Measurements from ENCODE around the gene CHFR.

GRCh38 chr12:132839558-132840235 is 47.7 kb downstream of the CHFR start:
- no peak for TF ChIP-seq CTCF (IDR thresholded peaks at IDR 0.05)
- TF ChIP-seq POLR2AphosphoS5 (IDR thresholded peaks at IDR 0.05) = no peak
- TF ChIP-seq EP300 (IDR thresholded peaks at IDR 0.05) = no peak
